GM12891 (cell line): ENCODE data around the gene SLN.

Experiments
- POLR2A ChIP-seq: IDR thresholded peaks from 2 replicates; pipeline ENCODE4 v1.6.1; 2011; ENCODE audit warnings: low read depth, low read length, control low read depth
- POLR2AphosphoS5 ChIP-seq: IDR thresholded peaks from 2 replicates; pipeline ENCODE4 v1.6.1; 2011; ENCODE audit warnings: low read depth, low read length, control low read depth
- POU2F2 ChIP-seq: IDR thresholded peaks from 2 replicates; pipeline ENCODE4 v1.6.1; 2011; ENCODE audit warnings: low read depth, mild to moderate bottlenecking, control low read depth, low read length, moderate library complexity
- SPI1 ChIP-seq: IDR thresholded peaks from 2 replicates; pipeline ENCODE4 v1.6.1; 2011; ENCODE audit warnings: low read depth, low read length, control low read depth
- TAF1 ChIP-seq: IDR thresholded peaks from 2 replicates; pipeline ENCODE4 v1.6.1; 2011; ENCODE audit warnings: low read depth, low read length, control low read depth

DNA sequence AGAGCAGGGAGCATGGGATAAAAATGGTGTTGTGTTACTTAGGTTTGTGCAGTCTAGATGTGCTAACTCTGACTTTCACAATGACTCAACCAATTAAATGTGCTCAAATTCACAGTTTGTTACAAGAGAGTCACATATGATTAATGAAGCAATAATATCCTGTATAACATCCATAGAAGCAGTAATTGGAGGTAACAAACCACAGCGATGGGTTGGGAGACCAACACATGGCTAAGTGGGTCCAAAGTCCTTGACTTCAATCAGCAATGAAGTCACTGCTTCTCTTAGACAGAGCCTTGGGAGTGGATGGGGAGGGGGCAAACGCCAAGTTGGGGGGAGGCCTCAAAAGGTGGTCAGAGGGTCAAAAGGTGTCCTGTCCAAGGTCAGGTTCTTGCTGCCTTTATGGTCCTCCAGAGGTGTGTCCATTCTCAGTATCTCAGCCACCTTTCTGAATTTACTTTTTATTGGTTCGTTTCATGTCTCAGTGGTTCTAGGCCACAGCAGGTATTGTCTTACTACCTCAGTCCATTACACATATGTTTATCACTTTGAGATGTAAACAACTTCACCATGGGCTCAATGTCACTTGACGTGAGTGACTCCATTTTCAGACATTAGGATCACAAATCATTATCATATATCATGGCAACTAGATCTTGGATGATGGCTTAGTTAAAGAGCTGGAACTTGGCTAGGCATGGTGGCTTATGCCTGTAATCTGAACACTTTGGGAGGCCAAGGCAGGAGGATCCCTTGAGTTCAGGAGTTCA, 32.4 kb downstream of the SLN start:
- TF ChIP-seq POLR2A (no peak), POLR2AphosphoS5 (no peak), TAF1 (no peak), SPI1 (no peak), POU2F2 (no peak)
